Left lung (tissue), 10 donors: ENCODE data around the gene DNM2. TPM values are rescaled to one million over a fixed set of nuclear protein-coding genes. Genes with fewer than 3 reads are reported as not detected.
A peak's percentile ranks its signal among the peaks of the same experiment; 100 is the strongest.
"Not testable (repeated sequence)": the region's sequence is repeated elsewhere in the genome, so short reads cannot be mapped to it uniquely, and the experiment has no call there.

Experiments used
- ATAC-seq: fragments of 200-7000 bp; cut with Tn5 transposase; one replicate; pipeline ENCODE4 v1.9.1; 2020; ENCODE audit warnings: moderate library complexity
- DNase-seq, 4 donors: peaks; one replicate each; pipeline ENCODE4 v3.0.0-alpha.2; 2013 to 2020
- H3K27ac ChIP-seq, 2 donors: fragments of 200-600 bp; sonication (generic) in 1 of 2; one replicate each; pipeline versions ENCODE4 v1.5.0 to v1.8.0; 2020 to 2021
- H3K27me3 ChIP-seq, 2 donors: fragments of 200-600 bp; sonication (generic) in 1 of 2; one replicate each; pipeline versions ENCODE4 v1.5.0 to v1.8.0; 2020 to 2021
- H3K36me3 ChIP-seq, 2 donors: fragments of 200-600 bp; sonication (generic) in 1 of 2; one replicate each; pipeline versions ENCODE4 v1.5.0 to v1.8.0; 2020 to 2021
- H3K4me1 ChIP-seq, 2 donors: fragments of 200-600 bp; one replicate each; pipeline ENCODE4 v1.8.0; 2021
- H3K4me3 ChIP-seq, 2 donors: fragments of 200-600 bp; sonication (generic) in 1 of 2; one replicate each; pipeline versions ENCODE4 v1.5.0 to v1.8.0; 2020 to 2021; ENCODE audit warnings: mild to moderate bottlenecking in 1 of 2
- H3K9me3 ChIP-seq, 2 donors: fragments of 200-600 bp; sonication (generic) in 1 of 2; one replicate each; pipeline versions ENCODE4 v1.5.0 to v1.8.0; 2020 to 2021
- intact Hi-C, 2 donors: fragments of 100-400 bp; cut with DNase I; formaldehyde crosslinking; loops; one replicate each; pipeline versions ENCODE4 v1.11.2 to v1.14.2; 2022
- polyA plus RNA-seq, 6 donors: library from polyadenylated mRNA; unstranded; fragments of 120-200 nt; gene quantifications; one replicate each; pipeline ENCODE4 v1.2.1, GENCODE V29; 2013; ENCODE audit not compliant: insufficient read length in 6 of 6
- total RNA-seq, 2 donors: library from RNA; stranded (reverse); fragmentation: NEBNext Ultra II Directional; extraction: Animal tissue kit (Norgen Biotek cat#: 25700); gene quantifications; one replicate each; pipeline ENCODE4 v1.2.1, GENCODE V29; 2021
- TF ChIP-seq, protein P1 (sequence below), 2 donors: fragments of 200-600 bp; sonication (generic) in 1 of 2; IDR thresholded peaks; one replicate each; pipeline versions ENCODE4 v1.5.0 to v1.8.0; 2021; ENCODE audit warnings: antibody characterized with exemption in 2 of 2
- donor health status: DM: no; HTN: yes; CAD: no.
- donor health status: DM: no; HTN: no; CAD: no.

Gene DNM2
- total and polyA plus RNA-seq, 8 donors, result 88.4 to 268 (median 101) TPM

DNA sequence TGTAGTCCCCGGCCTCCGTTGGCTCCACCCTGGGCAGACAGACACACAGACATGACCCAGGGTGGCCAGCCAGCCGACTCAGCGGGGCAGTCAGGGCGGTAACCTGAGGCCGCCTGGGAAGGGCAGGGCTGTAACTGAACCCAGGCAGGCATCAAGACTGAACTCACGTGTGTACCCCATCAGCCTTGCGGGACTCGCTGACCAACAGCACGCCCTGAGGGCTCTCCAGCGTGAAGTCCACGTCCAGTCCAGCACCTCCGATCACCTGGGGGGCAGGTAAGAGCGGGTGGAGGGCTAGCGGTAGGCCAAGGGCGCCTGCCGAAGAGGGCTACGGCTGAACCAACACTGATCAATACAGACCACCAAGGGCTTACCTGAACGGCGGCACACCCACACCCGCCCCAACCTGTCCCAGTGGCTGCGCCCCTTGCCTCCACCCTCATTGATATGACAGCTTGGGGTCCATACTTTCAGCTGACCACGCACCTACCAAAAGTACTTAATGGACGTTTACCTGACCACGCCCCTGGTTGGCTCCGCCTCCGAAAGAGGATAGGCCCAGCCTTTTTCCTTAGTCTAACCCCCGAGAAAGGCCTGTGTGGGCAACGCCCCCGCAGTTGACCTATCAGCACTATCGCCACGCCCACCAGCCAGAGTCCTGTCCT is 117.3 kb downstream of the DNM2 start:
- peak overlapping the region; percentile 99 for H3K27ac ChIP-seq
- peak; percentile 0 for ATAC-seq
- H3K36me3 ChIP-seq, result peaks cover 0 to 45% of the 10 kb centered on the region in 2 donors
- TF ChIP-seq, protein P1, sequence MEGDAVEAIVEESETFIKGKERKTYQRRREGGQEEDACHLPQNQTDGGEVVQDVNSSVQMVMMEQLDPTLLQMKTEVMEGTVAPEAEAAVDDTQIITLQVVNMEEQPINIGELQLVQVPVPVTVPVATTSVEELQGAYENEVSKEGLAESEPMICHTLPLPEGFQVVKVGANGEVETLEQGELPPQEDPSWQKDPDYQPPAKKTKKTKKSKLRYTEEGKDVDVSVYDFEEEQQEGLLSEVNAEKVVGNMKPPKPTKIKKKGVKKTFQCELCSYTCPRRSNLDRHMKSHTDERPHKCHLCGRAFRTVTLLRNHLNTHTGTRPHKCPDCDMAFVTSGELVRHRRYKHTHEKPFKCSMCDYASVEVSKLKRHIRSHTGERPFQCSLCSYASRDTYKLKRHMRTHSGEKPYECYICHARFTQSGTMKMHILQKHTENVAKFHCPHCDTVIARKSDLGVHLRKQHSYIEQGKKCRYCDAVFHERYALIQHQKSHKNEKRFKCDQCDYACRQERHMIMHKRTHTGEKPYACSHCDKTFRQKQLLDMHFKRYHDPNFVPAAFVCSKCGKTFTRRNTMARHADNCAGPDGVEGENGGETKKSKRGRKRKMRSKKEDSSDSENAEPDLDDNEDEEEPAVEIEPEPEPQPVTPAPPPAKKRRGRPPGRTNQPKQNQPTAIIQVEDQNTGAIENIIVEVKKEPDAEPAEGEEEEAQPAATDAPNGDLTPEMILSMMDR (IDR thresholded peaks at IDR 0.05), result no peak
- intact Hi-C loops, result no loop called here
- H3K4me1 ChIP-seq, result peaks cover 0 to 18% of the 10 kb centered on the region in 2 donors
- H3K27me3 ChIP-seq, result no peaks in the 10 kb centered on the region
- peak in 1 of 4 donors; percentile 79 for DNase-seq
- H3K9me3 ChIP-seq, result peaks cover 0 to 5% of the 10 kb centered on the region in 2 donors
- peak overlapping the region; percentile 67 to 75 for H3K4me3 ChIP-seq

DNA sequence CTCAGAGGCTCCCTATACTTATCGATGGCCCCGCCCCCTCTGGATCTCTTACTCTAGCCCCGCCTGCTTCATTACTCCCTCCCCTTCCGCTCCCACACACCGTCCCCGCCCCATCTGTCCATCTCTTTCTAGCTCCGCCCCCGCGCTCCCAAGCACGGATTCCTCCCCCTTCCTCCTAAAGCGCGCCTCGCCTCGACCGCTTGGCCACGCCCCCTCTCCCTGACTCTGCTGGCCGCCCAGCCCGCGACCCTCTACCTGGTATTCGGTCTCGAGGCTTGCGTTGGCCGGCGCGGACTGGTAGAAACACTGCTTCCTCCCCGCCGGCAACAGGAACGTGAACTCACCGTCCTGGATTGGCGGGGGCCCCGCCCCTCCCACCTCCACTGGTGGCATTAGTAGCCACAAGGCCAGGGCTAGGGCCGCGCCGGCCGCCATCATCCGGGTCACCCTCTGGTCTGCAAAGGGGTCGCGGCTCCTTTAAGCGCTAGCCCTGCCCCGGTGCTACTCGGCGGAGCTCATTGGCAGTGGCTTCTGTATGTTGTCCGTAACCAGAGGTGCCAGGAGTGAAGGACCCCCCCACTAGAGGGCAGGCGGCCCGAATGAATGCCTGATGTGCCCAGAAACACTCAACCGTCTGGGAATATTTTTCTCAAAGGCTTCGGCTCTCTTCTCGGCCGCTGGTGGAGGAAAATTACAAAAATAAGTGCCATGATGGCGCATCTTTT is 118.0 kb downstream of the DNM2 start, which contains the start of gene TMED1:
TSS of gene TMED1 (minus strand) at position 459 of the 725 bp plus-strand sequence. CDS start at position 438, 21 bp downstream.
- TF ChIP-seq, protein P1 (IDR thresholded peaks at IDR 0.05), result peak in 1 of 2 donors; percentile 38
- H3K36me3 ChIP-seq, result peaks cover 0 to 38% of the 10 kb centered on the region in 2 donors
- H3K4me1 ChIP-seq, result peaks cover 0 to 18% of the 10 kb centered on the region in 2 donors
- DNase-seq (peak; percentile 94 to 99 (median 98)), ATAC-seq (peak; percentile 93)
- H3K27ac ChIP-seq, result peak within 1 kb of the TSS; percentile 99
- peak within 1 kb of the TSS; percentile 67 to 75 for H3K4me3 ChIP-seq
- intact Hi-C loops, result no loop called here
- H3K9me3 ChIP-seq, result peaks cover 0 to 5% of the 10 kb centered on the region in 2 donors
- H3K27me3 ChIP-seq, result no peaks in the 10 kb centered on the region

DNA sequence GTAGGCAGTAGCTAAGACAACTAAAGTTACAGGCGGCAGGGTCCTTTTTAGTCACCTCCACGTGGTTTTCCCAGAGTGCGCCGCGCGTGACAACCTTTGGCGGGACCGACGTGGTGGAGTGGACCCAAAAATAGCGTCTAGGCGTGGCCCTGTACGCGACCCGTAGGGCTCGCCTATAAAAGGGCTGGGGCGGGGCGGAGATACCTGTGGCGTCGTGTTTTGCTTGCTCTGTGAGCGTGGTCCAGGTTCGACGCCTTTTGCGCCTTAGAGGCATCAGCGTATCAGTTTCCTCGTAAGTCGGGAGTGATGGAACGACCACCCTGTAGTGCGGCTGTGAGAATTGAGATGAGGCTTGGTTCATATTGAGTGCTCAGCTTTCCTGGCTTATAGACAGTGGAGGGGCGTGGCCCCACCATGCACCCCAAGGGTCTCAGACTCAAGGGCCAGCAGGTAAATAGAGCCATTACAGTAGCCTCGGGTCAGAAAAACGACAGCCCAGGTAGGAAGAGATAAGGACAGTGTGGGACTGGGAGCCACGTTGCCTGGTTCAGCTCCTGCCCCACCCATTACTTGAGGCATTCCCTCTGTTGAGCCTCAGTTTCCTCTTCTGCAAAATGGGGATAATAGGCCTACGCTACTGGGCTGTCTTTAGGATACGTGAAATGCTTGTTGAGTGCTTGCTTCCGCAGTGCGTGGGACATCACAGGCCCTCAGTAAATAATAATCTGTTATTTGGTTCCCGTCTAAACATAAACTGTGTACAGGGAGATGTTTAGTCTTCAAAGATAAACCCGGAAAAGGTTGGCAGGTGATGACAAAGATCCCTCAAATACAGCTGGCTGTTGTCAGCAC is 118.8 kb downstream of the DNM2 start:
- TF ChIP-seq, protein P1 (IDR thresholded peaks at IDR 0.05), result no peak
- intact Hi-C loops, result no loop called here
- DNase-seq (peak in 3 of 4 donors; percentile 19 to 92 (median 89)), ATAC-seq (peak; percentile 43)
- Histone ChIP-seq H3K4me1 (peaks cover 0 to 18% of the 10 kb centered on the region in 2 donors), H3K9me3 (peaks cover 0 to 5% of the 10 kb centered on the region in 2 donors), H3K27ac (peak overlapping the region; percentile 99), H3K36me3 (peaks cover 0 to 30% of the 10 kb centered on the region in 2 donors), H3K27me3 (no peaks in the 10 kb centered on the region), H3K4me3 (peak overlapping the region; percentile 67 to 75)

DNA sequence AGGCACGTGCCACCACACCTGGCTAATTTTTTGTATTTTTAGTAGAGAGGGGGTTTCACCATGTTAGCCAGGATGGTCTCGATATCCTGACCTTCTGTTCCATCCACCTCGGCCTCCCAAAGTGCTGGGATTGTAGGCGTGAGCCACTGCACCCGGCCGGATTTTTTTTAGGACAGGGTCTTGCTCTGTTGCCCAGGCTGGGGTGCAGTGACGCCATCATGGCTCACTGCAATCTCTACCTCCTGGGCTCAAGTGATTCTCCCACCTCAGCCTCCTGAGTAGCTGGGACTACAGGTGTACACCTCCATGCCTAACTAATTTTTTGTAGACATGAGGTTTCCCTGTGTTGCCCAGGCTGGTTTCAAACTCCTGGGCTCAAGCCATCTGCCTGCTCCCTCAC is 119.8 kb downstream of the DNM2 start:
- Histone ChIP-seq H3K36me3 (peaks cover 0 to 21% of the 10 kb centered on the region in 2 donors), H3K4me1 (peaks cover 0 to 18% of the 10 kb centered on the region in 2 donors)
- intact Hi-C loops, H3K27ac ChIP-seq, H3K9me3 ChIP-seq, ATAC-seq, H3K4me3 ChIP-seq, H3K27me3 ChIP-seq, DNase-seq: not testable (repeated sequence)

DNA sequence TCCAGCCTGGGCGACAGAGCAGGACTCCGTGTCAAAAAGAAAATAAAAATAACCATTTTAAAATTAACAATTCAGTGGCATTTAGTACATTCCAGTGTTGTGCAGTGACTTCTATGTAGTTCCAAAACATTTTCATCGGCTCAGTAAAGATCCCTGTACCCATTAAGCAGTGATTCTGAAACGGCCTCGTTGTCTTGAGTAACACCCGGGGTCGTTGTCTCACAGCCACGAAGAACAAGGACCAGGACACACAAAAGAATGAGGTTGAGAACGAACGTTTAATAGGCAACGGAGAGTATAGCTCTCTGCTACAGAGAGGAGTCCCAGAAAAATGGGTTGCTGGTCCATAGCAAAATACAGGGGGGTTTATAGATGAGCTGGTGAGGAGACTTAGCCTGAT is 120.5 kb downstream of the DNM2 start:
- Histone ChIP-seq H3K36me3 (peaks cover 0 to 14% of the 10 kb centered on the region in 2 donors), H3K4me1 (peaks cover 0 to 18% of the 10 kb centered on the region in 2 donors), H3K9me3 (peaks cover 0 to 5% of the 10 kb centered on the region in 2 donors), H3K27ac (no peak overlapping the region), H3K27me3 (no peaks in the 10 kb centered on the region), H3K4me3 (no peak overlapping the region)
- TF ChIP-seq, protein P1 (IDR thresholded peaks at IDR 0.05), result no peak
- no peak for ATAC-seq
- intact Hi-C loops, result no loop called here
- DNase-seq, result peak in 1 of 4 donors; percentile 6
